Glutamatergic neuron (in vitro differentiated cells): Measurements from ENCODE around the gene WNK1. TPM values are rescaled to one million over a fixed set of nuclear protein-coding genes. Genes with fewer than 3 reads are reported as not detected.
"Not testable (repeated sequence)": the region's sequence is repeated elsewhere in the genome, so short reads cannot be mapped to it uniquely, and the experiment has no call there.

ENCODE experiments used
- DNase-seq: peaks from one replicate; pipeline ENCODE4 v3.0.0; 2022
- H3K27ac Mint-ChIP-seq: one replicate; pipeline ENCODE4 v1.8.0; 2020; ENCODE audit warnings: mild to moderate bottlenecking, mixed read lengths, inconsistent platforms; ENCODE audit not compliant: unreplicated experiment
- H3K27me3 Mint-ChIP-seq: one replicate; pipeline ENCODE4 v1.8.0; 2020; ENCODE audit warnings: mild to moderate bottlenecking, moderate library complexity, mixed read lengths, inconsistent platforms; ENCODE audit not compliant: unreplicated experiment
- H3K36me3 Mint-ChIP-seq: one replicate; pipeline ENCODE4 v1.8.0; 2020; ENCODE audit warnings: mild to moderate bottlenecking, mixed read lengths, inconsistent platforms; ENCODE audit not compliant: unreplicated experiment
- H3K4me1 Mint-ChIP-seq: one replicate; pipeline ENCODE4 v1.8.0; 2020; ENCODE audit warnings: mild to moderate bottlenecking, low read depth, mixed read lengths, inconsistent platforms; ENCODE audit not compliant: unreplicated experiment
- H3K4me3 Mint-ChIP-seq: one replicate; pipeline ENCODE4 v1.8.0; 2020; ENCODE audit warnings: mild to moderate bottlenecking, mixed read lengths, inconsistent platforms; ENCODE audit not compliant: unreplicated experiment
- H3K9me3 Mint-ChIP-seq: one replicate; pipeline ENCODE4 v1.8.0; 2020; ENCODE audit warnings: mild to moderate bottlenecking, moderate library complexity, mixed read lengths, inconsistent platforms; ENCODE audit not compliant: unreplicated experiment
- total RNA-seq: library from RNA; stranded (reverse); fragmentation: NEBNext Ultra II Directional; extraction: Animal tissue kit (Norgen Biotek cat#: 25700); gene quantifications from one replicate; pipeline ENCODE4 v1.2.1, GENCODE V29; 2021; ENCODE audit not compliant: unreplicated experiment
- TF ChIP-seq, protein P1 (sequence below): fragments of 200-600 bp; sonication (generic); IDR thresholded peaks from one replicate; pipeline ENCODE4 v1.5.0; 2021; ENCODE audit not compliant: partially characterized antibody, unreplicated experiment

The WNK1 gene
- total RNA-seq, 1 donor from 2014 or later: 182 TPM

DNA sequence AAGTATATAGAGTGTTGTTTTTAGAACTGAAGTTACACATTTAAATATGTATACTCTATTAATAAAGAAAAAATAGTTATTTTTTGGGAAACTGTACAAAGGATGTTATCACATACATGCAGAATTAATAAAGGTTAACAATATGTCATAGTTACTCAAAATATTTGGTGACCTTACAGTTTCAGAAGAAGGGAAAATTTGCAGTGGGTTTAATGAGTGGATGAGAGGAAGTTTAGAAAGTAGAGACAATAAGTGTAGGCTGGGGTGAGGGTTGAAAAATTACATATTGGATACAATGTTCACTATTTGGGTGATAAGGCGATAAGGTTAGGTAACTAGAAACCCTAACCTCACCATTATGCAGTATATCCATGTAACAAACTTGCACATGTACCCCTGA, 13.5 kb downstream of the WNK1 start:
- Mint-ChIP-seq H3K27me3 (peaks cover 2% of the 10 kb centered on the region), H3K36me3 (peaks cover 5% of the 10 kb centered on the region), H3K4me1 (no peaks in the 10 kb centered on the region), H3K9me3 (peaks cover 2% of the 10 kb centered on the region), H3K27ac (no peak overlapping the region), H3K4me3 (no peak overlapping the region)
- no peak for DNase-seq
- TF ChIP-seq, protein P1, sequence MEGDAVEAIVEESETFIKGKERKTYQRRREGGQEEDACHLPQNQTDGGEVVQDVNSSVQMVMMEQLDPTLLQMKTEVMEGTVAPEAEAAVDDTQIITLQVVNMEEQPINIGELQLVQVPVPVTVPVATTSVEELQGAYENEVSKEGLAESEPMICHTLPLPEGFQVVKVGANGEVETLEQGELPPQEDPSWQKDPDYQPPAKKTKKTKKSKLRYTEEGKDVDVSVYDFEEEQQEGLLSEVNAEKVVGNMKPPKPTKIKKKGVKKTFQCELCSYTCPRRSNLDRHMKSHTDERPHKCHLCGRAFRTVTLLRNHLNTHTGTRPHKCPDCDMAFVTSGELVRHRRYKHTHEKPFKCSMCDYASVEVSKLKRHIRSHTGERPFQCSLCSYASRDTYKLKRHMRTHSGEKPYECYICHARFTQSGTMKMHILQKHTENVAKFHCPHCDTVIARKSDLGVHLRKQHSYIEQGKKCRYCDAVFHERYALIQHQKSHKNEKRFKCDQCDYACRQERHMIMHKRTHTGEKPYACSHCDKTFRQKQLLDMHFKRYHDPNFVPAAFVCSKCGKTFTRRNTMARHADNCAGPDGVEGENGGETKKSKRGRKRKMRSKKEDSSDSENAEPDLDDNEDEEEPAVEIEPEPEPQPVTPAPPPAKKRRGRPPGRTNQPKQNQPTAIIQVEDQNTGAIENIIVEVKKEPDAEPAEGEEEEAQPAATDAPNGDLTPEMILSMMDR: no peak

DNA sequence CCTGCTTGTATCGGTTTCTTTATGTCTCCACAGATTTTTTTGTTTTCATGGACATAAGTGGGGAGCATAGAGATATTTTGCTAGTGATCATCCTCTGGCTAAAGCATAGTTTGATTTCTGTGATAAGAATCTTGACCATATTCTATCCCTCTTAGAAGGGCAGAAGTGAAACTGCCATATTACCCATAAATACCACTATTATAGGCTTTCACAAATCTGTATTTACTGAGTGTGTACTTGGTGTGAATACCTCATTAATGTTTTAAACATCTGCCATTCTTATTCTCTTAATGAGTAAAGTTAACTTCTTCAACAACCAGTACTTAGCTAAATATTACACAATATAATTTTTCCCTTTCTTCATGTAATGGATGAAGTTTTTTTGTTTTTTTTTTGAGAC, 16.1 kb downstream of the WNK1 start:
- no peak for DNase-seq
- Mint-ChIP-seq H3K27ac (no peak overlapping the region), H3K36me3 (no peaks in the 10 kb centered on the region), H3K27me3 (peaks cover 2% of the 10 kb centered on the region), H3K9me3 (peaks cover 2% of the 10 kb centered on the region), H3K4me1 (no peaks in the 10 kb centered on the region), H3K4me3 (no peak overlapping the region)
- TF ChIP-seq, protein P1: no peak

DNA sequence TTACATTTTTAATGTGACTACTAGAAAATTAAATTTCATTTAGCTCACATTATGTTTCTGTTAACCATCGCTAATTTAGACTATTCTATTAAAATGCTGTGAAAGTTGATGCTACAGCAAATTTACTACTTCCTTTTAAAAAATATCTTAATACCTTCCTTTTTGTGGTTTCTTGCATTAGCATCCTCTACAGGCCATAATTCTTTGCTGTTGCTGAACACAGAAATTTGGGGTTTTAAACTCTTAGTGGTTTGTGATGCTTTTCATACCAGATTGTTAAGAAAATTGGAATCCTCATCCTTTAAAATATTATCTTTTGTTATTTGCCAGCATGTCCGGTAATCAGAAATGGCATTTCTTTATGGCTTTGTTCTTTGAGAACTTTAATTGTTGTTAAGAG, 18.1 kb downstream of the WNK1 start:
- DNase-seq: no peak
- Mint-ChIP-seq H3K4me1 (peaks cover 12% of the 10 kb centered on the region), H3K27me3 (peaks cover 2% of the 10 kb centered on the region), H3K9me3 (no peaks in the 10 kb centered on the region), H3K36me3 (no peaks in the 10 kb centered on the region), H3K4me3 (no peak overlapping the region), H3K27ac (no peak overlapping the region)
- TF ChIP-seq, protein P1: no peak

DNA sequence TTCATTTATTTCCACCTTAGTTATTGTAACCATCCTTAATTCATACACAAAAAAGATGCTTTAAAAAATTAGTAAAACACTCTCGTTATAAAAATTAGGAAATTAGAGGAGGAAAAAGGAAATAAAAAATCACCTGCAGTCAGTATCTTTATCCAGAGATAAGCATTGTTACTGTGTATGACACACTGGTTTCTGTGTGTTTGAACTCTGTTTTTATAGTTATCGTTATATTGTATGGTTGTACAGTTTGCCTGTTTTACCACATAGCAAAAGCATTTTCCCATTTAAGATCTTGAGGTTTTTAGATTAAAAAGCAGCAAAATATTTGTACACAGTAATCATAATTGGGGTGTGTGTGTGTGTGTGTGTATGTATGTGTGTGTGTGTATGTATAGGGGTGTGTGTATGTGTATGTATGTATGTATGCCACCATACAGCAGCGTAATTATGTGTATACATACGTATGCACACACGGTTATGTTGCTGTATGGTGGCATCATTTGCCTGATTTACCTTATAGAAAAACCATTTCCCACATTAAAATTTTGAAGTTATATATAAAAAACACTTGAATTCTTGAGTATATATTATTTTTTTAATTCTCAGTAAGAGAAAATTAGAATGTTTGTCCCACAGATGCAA, 19.8 kb downstream of the WNK1 start:
- Mint-ChIP-seq H3K36me3 (no peaks in the 10 kb centered on the region), H3K27ac (no peak overlapping the region), H3K4me1 (peaks cover 12% of the 10 kb centered on the region), H3K27me3 (peaks cover 4% of the 10 kb centered on the region), H3K9me3 (no peaks in the 10 kb centered on the region), H3K4me3 (no peak overlapping the region)
- DNase-seq: no peak
- TF ChIP-seq, protein P1: no peak

DNA sequence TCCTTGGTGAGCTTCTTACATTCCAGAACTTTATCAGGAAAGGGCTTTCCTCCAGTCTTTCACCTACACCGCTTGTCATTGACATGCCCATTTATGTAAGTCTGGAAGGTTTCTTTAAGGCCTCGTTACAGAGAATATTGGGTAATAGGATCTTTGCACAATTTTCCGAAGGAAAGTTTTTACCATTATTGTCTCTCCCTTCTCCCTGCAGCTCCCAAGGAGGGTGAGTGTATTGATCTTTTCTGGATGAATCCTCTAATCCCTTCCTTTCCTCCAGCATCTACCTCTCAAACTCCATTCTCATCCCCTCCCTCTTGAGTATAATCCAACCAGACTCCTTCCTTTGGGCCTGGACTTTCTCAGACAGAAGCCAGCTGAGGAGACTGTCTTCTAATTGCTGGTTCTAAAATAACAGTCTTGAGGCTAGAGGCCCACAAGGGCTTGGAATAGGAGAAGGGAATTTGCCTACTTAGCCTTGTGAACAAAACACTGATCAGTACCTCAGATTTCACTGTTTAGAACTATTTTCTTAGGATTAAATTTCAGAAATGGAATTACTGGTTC, 21.8 kb downstream of the WNK1 start:
- no peaks in the 10 kb centered on the region for H3K9me3 Mint-ChIP-seq
- TF ChIP-seq, protein P1: no peak
- H3K27ac Mint-ChIP-seq: peak overlapping the region; percentile 23
- H3K36me3 Mint-ChIP-seq: no peaks in the 10 kb centered on the region
- no peak overlapping the region for H3K4me3 Mint-ChIP-seq
- H3K27me3 Mint-ChIP-seq: peaks cover 2% of the 10 kb centered on the region
- H3K4me1 Mint-ChIP-seq: peaks cover 15% of the 10 kb centered on the region
- DNase-seq: no peak

DNA sequence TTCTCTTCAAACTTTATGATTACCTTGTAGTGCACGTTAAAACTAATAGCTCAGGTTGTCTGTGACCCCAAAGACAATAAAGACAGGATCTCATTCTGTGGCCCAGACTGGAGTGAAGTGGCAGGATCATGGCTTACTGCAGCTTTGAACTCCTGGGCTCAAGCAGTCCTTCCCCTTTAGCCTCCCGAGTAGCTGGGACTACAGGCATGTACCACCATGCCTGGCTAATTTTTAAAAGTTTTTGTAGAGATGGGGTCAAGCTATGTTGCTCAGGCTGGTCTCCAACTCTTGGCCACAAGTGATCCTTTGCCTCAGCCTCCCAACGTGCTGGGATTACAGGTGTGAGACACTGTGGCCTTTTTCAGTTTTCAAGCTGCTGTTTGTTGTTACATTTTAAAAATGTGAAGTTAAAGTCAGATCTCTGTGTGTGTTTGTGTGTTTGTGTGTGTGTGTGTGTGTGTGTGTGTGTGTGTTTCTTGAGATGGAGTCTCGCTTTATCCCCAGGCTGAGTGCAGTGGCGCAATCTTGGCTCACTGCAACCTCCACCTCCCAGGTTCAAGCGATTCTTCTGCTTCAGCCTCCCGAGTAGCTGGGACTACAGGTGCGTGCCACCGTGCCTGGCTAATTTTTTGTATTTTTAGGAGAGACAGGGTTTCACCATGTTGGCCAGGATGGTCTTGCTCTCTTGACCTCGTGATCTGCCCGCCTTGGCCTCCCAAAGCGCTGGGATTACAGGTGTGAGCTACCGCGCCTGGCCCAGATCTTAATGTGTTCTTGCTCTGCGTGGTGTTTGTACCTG, 23.8 kb downstream of the WNK1 start:
- H3K9me3 Mint-ChIP-seq, H3K27ac Mint-ChIP-seq, H3K36me3 Mint-ChIP-seq, H3K4me3 Mint-ChIP-seq, DNase-seq, H3K27me3 Mint-ChIP-seq: not testable (repeated sequence)
- peaks cover 29% of the 10 kb centered on the region for H3K4me1 Mint-ChIP-seq

DNA sequence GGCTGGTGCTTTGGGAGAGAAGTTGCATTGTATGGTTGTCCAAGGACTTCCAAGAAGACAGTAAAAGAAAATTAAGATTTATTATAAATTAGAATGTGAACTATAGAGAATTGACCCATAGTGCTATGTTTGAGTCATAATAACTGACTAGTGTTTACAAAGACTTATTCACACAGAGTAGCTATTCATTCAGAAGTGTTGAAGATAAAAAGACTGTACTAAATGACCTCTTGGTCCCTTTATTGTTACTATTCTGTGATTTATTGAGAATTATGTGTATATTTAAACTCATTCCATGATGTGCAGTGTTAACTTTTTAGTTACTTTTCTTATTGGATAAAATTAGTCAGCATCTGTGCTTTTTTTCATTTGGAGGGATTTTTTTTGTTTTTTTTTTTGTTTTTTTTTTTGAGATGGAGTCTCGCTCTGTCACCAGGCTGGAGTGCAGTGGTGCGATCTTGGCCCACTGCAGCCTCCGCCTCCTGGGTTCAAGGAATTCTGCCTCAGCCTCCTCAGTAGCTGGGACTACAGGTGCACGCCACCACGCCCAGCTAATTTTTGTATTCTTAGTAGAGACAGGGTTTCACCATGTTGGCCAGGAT, 24.5 kb downstream of the WNK1 start:
- H3K4me3 Mint-ChIP-seq, H3K27me3 Mint-ChIP-seq, H3K9me3 Mint-ChIP-seq, H3K27ac Mint-ChIP-seq, H3K36me3 Mint-ChIP-seq, DNase-seq: not testable (repeated sequence)
- H3K4me1 Mint-ChIP-seq: peaks cover 29% of the 10 kb centered on the region
